WI38 (cell line): ENCODE data around the gene LRCH2.

Source experiments
- H3K4me3 ChIP-seq: 2 replicates; pipeline ENCODE4 v1.5.1; 2011; ENCODE audit warnings: low read depth, mild to moderate bottlenecking, control low read depth, low read length
- TF ChIP-seq, protein P1 (sequence below): IDR thresholded peaks from 2 replicates; pipeline ENCODE4 v1.5.1; 2012; ENCODE audit warnings: low read depth, mild to moderate bottlenecking, control low read depth, low read length

The LRCH2 gene

GRCh38 chrX:115259238-115259875 lies 25.5 kb upstream of the LRCH2 start:
- H3K4me3 ChIP-seq: no peak overlapping the region
- TF ChIP-seq, protein P1, sequence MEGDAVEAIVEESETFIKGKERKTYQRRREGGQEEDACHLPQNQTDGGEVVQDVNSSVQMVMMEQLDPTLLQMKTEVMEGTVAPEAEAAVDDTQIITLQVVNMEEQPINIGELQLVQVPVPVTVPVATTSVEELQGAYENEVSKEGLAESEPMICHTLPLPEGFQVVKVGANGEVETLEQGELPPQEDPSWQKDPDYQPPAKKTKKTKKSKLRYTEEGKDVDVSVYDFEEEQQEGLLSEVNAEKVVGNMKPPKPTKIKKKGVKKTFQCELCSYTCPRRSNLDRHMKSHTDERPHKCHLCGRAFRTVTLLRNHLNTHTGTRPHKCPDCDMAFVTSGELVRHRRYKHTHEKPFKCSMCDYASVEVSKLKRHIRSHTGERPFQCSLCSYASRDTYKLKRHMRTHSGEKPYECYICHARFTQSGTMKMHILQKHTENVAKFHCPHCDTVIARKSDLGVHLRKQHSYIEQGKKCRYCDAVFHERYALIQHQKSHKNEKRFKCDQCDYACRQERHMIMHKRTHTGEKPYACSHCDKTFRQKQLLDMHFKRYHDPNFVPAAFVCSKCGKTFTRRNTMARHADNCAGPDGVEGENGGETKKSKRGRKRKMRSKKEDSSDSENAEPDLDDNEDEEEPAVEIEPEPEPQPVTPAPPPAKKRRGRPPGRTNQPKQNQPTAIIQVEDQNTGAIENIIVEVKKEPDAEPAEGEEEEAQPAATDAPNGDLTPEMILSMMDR: no peak

DNA sequence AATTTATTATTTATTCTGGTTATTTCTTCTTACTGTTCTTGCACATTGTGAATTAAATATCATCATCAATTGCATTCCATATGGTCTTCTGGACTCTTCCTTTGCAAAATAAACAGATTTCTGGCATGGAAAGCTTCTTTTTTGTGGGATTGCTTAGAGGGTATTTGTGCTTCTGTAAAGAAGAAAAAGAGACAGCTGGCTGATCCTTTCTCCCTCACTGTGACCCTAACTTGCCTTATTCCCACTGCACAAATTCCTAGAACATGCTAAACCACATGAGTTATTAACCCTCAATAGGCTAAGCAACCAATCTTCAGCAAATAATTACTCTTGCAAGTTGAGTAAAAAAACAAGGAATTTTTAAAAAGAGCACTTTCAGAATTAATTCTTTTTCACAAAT lies 23.8 kb upstream of the LRCH2 start:
- TF ChIP-seq, protein P1: no peak
- no peak overlapping the region for H3K4me3 ChIP-seq

DNA sequence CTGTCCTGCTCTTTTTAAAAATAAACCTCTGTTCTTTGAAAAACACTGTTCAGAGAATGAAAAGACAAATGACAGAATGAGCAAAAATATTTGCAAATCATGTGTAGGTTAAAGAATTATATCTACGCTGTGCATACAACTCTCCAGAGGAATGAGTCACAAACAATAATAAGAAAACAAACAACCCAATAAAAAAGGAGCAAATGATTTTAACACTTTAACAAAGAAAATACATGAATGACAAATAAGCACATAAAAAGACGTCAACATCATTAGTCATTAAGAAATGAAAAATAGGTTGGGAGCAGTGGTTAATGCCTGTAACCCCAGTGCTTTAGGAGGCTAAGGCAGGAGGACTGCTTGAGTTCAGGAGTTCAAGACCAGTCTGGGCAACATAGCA lies 21.1 kb upstream of the LRCH2 start:
- TF ChIP-seq, protein P1: no peak
- no peak overlapping the region for H3K4me3 ChIP-seq

DNA sequence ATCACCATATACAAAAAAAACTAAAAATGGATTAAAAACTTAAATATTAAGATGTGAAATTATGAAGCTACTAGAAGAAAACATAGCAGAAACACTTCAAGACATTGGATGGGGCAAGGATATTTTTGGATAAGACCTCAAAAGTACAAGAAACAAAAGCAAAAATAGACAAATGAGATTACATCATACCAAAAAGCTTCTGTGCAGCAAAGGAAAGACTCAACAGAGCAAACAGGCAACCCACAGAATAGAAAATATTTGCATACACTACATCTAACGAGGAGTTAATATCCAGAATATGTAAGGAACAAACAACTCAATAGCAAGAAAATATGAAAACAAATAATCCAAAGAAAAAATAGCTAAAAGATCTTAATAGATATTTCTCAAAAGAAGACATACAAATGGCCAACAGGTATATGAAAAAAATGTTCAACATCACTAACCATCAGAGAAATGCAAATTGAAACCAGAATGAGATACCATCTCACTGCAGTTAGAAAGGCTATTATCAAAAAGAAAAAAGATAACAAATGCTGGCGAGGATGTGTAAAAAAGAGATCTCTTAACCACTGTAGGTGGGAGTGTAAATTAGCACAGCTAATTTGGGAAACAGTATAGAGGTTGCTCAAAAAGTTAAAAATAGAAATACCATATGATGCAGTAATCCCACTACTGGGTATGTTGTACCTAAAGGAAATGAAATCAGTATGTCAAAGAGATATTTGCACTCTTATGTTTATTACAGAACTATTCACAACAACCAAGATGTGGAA lies 17.8 kb upstream of the LRCH2 start:
- TF ChIP-seq, protein P1: no peak
- no peak overlapping the region for H3K4me3 ChIP-seq

- H3K4me3 ChIP-seq: no peak overlapping the region
Measured at GRCh38 chrX:115237056-115237455, 3.2 kb upstream of the LRCH2 start.

GRCh38 chrX:115236560-115236959 lies 2.7 kb upstream of the LRCH2 start:
- H3K4me3 ChIP-seq: no peak overlapping the region
- TF ChIP-seq, protein P1: no peak

More at GRCh38 chrX:115237056-115237455, 3.2 kb upstream of the LRCH2 start:
- TF ChIP-seq, protein P1: no peak

DNA sequence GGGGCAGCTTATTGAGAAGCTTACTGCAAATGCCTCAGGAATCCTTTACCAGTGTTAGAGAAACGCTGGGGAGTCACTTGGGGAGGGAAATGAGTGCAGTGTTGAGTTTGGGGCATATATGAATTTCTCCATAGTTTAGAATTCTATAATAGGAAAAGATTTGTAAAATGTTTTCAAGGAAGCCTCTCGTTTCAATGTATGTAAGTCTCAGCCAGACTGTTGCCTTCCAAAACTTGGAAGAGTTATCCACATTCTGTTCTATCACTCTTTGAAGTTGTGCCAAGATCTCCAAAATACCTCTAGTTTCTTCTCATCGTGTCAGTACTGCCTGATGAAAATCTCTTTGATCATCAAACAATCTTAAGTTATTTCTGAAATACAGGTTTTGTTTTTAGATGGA lies 565 bp upstream of the LRCH2 start:
- TF ChIP-seq, protein P1: no peak
- peak overlapping the region; percentile 68 for H3K4me3 ChIP-seq
